DMS79 treated with DMSO at 0.1 percent for 48 hours (cell line): ENCODE data around the gene PTGFRN.
"Not testable (repeated sequence)": the region's sequence is repeated elsewhere in the genome, so short reads cannot be mapped to it uniquely, and the experiment has no call there.

Experiments
- DNase-seq: peaks from one replicate; lab custom pipeline; 2025; lab: John Stamatoyannopoulos, UW

The PTGFRN gene

DNA sequence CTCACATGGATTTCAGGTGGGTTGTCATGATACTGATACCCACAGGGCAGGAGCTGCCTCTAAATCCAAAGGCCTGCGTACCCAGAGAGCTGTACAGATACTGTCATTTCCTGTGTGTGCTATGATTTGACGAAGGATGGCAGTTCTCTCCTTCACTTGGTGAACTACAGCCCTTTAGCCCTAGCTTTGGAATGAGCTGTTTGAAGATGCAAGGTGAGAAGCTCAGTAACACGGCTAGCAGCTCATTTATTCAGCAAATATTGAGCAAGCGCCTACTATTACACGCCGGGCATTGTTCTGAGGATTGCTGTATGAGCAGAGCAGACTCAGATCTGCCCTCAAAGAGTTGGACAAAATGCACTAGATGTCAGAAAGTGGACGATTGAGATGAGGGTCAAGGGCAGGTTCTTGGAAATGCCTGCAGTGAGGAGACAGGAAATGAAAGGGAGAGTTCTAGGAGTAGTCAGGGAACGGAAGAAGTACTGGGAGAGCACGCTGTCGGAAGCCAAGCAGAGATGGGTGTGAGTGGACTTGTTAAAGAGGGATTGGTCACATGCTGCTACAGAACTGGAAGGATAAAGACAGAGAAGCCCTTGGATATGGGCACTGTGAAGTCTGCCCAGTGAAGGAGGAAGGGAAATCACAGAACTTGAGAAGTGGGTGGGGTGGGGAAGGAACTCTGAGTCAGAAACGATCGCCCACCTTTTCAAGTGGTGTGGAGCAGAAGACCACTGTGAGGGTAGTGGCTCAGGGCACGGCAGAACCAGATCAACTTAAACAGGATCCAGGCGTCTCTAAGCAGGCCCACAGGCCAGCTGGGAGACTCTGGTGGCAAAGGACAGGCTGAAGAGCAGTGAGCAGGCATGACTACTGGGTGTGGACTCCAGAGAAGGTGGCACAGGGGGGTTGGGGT, 7.1 kb downstream of the PTGFRN start:
- no peak for DNase-seq

- DNase-seq: no peak
Measured at GRCh38 chr1:116918714-116919357, 9.1 kb downstream of the PTGFRN start.

- DNase-seq: peak; percentile 43
Measured at GRCh38 chr1:116919802-116920201, 10.1 kb downstream of the PTGFRN start.

DNA sequence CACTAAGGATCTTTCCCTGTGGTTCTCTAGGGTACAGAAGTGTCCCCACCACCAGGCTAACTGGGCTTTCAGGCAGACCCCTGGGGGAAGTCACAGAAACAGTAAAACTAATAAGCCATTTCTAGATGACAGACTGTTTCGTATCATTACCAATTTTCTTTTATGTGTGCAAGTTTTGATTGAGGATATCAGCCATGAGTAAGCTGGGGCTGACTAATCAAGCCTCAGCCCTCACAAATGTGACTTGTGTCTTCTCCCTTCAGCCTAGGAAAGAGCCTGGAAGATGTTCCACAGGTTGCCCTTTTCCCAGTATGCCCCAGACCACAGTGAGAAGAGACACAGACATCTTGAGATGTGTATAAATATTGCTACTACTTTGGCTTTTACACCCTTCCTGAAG, 10.5 kb downstream of the PTGFRN start:
- DNase-seq: no peak

GRCh38 chr1:116921301-116921885, 11.7 kb downstream of the PTGFRN start:
- DNase-seq: no peak

DNA sequence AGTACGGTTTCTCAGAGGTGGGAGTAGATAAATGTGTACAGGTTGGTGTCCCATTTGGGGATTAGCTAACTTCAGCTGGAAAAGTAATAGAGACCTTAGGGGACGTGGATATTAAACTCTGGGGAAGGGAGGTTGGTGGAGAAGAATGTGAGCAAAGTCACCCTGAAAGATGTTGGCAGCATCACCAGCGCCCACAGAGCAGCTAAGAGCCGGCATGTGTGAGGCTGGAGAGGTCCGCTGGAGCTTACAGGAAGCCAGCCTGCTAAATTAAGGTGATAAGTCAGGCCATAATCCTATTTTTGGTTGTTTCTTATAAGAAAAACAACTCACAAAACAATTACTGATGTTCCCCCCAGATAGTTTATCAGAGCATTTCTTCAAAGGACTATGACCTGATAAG, 12.2 kb downstream of the PTGFRN start:
- DNase-seq: no peak

GRCh38 chr1:116923421-116923820, 13.7 kb downstream of the PTGFRN start:
- DNase-seq: no peak

DNA sequence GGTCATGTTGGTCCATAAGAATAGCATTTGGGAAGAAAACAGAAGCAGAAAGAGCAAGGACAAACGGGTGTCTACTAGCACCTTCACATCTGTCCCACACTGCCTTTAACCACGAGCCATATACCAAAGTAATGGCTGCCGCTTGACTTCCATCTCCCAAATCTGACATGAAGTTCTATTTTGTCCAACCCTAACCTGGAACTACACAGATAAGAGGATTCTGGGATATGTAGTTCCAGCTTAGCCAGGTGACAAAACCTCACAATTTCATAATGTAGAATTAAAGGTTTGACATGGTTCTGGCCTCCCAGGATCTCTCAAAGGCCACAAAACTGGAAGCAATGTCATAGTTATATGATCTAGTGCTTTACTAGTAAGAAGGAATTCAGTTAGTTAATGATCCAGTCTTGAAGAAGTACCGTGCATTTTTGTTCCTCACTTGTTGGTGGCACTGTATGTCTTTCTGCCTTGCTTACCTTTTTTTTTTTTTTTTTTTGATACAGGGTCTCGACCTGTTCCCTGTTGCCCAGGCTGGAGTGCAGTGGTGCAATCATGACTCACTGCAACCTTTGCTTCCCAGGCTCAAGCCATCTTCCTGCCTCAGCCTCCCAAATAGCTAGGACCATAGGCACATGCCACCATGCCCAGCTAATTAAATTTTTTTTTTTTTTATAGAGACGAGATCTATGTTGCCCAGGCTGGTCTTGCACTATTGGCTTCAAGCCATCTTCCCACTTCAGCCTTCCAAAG, 17.5 kb downstream of the PTGFRN start:
- peak; percentile 13 for DNase-seq

GRCh38 chr1:116929961-116930592, 20.4 kb downstream of the PTGFRN start:
- no peak for DNase-seq

DNA sequence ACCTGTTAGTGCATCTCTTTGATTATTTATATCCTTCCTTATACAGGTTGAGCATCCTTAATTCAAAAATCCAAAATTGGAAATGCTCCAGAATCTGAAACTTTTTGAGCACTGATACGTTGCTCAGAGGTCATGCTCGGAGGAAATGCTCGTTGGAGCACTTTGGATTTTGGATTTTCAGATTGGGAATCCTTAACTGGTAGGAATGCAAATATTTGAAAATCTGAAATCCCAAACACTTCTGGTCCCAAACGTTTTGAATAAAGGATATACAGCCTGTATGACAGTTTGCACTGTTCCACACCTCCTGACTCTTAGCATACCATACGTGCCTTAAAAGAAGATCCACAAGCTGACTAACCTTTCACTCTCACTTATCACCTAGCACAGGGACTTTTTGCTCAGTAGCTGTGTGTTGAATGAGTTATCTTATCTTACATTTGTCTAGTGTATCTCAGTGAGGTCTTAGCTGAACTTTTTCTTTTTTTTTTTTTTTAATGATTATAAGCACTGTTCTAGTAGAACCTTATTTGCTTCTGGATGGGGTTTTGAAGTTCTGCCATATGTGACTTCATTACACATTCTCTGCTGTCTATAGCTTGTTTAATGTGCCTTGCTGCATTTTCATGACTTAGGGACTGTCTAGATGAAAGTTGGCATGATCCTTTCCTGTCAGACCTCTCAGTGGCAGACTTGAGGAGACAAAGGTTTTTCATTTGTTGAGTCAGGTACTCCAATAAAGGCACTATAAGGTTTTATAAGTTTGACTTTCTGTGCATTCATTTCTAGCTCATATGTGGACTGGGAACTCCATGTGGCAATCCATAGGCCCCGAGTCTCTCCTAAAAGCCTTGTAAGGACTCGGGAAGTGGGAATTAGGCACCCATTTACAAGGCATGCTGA, 21.6 kb downstream of the PTGFRN start:
- DNase-seq: no peak

- no peak for DNase-seq
Measured at GRCh38 chr1:116933606-116934515, 24.1 kb downstream of the PTGFRN start.

GRCh38 chr1:116934586-116935207, 25.0 kb downstream of the PTGFRN start:
- no peak for DNase-seq

GRCh38 chr1:116938216-116938615, 28.5 kb downstream of the PTGFRN start:
- no peak for DNase-seq

- DNase-seq: not testable (repeated sequence)
Measured at GRCh38 chr1:116939780-116940543, 30.2 kb downstream of the PTGFRN start.

DNA sequence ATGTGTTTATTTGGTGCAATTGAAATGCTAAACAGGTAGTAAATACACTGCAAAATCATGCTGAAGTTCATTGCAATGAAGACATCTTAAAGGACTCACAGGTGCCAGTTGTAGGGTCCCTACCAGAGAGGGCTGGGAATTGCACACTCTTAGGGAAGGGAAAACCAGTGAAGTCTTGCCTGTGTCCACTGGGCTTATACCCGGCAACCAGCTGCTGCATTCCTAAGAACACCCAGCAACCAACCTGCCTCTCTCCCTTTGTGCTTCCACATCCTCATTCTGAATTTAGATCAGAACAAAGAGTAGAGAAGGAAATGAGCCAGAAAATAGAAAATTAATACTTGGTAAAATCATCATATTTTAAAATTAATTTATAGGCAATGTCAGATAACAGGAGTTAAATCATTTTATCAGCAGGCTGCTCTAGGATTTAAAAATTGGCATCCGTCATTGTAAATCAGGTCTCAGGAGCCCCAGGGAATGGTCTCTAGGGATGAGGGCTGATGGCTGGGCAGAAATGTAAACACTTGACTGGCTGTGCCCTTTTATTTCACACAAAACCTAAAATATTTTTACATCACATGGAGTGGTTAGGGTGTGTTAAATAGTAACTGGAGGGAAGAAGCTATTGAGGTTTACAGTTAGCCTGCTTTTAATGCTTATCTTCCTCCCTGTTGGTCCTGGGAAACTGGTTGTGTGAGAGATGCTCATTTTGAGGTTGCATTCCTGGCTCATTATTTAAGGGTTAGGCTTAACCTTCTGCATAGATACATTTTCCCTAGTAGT, 31.3 kb downstream of the PTGFRN start:
- DNase-seq: peak; percentile 85

DNA sequence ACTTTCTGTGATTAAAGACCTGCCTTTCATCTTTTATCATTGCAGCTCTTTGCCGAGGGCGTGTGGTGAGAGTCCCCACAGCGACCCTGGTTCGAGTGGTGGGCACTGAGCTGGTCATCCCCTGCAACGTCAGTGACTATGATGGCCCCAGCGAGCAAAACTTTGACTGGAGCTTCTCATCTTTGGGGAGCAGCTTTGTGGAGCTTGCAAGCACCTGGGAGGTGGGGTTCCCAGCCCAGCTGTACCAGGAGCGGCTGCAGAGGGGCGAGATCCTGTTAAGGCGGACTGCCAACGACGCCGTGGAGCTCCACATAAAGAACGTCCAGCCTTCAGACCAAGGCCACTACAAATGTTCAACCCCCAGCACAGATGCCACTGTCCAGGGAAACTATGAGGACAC, 32.0 kb downstream of the PTGFRN start:
- no peak for DNase-seq

DNA sequence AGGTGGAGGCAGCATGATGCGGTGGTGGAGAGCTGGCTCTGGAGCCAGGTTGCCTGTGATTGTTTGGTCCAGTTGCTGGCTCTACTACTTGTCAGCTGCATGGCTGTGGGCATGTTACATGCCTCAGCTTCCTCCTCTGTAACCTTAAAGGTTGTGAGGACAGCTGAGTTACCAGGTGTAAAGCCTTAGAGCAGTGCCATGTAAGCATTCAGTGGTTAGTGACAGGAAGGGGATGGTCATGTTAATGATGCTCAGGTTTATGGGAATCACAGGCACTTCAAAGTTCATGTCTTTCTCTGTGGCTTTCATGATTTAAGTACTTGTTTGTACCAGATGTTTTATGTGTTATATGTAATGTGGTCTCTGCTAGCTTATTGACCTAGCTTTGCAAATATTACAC, 32.6 kb downstream of the PTGFRN start:
- DNase-seq: no peak

- DNase-seq: no peak
Measured at GRCh38 chr1:116943438-116943837, 33.7 kb downstream of the PTGFRN start.
